OCI-LY3 (cell line): ENCODE data around the gene PTPRM.

Source experiments
- EZH2phosphoT487 ChIP-seq: fragments of 200-600 bp; shearing (Covaris generic); IDR thresholded peaks from 2 replicates; pipeline ENCODE4 v1.6.1; 2018; ENCODE audit warnings: antibody characterized with exemption, mixed run types, low read depth
- TF ChIP-seq, protein P1 (sequence below): fragments of 200-600, 300-600 bp; sonication (generic); IDR thresholded peaks from 2 replicates; pipeline ENCODE4 v1.5.1; 2014; ENCODE audit warnings: antibody characterized with exemption, low read length, low read depth

GRCh38 chr18:7741640-7742039, 174.5 kb downstream of the PTPRM start:
- TF ChIP-seq, protein P1, sequence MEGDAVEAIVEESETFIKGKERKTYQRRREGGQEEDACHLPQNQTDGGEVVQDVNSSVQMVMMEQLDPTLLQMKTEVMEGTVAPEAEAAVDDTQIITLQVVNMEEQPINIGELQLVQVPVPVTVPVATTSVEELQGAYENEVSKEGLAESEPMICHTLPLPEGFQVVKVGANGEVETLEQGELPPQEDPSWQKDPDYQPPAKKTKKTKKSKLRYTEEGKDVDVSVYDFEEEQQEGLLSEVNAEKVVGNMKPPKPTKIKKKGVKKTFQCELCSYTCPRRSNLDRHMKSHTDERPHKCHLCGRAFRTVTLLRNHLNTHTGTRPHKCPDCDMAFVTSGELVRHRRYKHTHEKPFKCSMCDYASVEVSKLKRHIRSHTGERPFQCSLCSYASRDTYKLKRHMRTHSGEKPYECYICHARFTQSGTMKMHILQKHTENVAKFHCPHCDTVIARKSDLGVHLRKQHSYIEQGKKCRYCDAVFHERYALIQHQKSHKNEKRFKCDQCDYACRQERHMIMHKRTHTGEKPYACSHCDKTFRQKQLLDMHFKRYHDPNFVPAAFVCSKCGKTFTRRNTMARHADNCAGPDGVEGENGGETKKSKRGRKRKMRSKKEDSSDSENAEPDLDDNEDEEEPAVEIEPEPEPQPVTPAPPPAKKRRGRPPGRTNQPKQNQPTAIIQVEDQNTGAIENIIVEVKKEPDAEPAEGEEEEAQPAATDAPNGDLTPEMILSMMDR: no peak
- no peak for TF ChIP-seq EZH2phosphoT487
